GM18951 (cell line): ENCODE results near the gene OTOF.

Source experiments
- POLR2A ChIP-seq: IDR thresholded peaks from 4 replicates; pipeline ENCODE4 v1.6.1; 2011; ENCODE audit warnings: mild to moderate bottlenecking; ENCODE audit not compliant: insufficient read length, insufficient read depth; ENCODE audit errors: extremely low read depth
- in situ Hi-C: fragments of 300-500 bp; cut with MboI; formaldehyde crosslinking; loops from one replicate; pipeline ENCODE4 v1.12.0; 2022; ENCODE audit warnings: low sequenced_read_pairs, mixed read lengths, inconsistent platforms; ENCODE audit not compliant: unreplicated experiment

Gene OTOF

DNA sequence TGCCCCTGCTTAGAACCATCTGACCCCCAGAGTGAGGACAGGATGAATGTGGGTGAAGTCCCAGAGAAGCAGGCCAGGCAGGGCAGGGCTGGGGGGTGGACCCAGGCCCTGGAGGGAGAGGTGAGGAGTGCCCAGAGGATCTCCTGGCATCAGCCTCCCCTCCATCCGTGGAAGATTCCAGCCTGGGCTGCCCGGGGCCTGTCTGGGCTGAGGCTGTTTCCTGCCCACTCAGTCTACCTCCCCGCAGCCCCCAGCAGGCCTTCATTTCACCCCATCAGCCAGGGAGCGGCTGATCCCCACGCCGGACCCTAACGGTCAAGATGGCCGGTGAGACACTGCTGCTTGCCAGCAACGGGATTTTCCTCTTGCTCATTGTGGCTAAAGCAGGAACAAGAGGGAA, 35.3 kb upstream of the OTOF start:
- TF ChIP-seq POLR2A = no peak
- in situ Hi-C loops = no loop called here

DNA sequence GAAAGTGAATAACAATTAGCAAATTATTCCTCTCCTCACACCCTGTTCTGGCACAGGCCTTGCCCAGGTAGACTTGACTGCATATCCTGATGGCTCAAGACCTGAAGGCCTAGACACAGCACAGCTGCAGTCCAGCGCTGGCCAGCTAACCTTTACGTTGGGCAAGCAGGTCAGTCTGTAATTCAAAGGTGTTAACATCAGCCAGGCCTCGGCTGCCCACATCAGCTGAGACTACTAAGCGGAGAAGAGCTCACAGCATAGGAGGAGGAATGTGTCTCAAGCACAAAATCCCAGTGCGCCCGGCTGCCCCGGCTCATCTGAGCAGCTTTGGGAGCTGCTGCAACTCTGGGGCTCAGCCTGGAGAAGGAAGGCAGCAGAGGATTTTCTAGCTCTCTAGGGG, 33.5 kb upstream of the OTOF start:
- in situ Hi-C loops = no loop called here
- no peak for TF ChIP-seq POLR2A

GRCh38 chr2:26510344-26510973, 32.5 kb upstream of the OTOF start:
- in situ Hi-C loops = no loop called here
- no peak for TF ChIP-seq POLR2A

DNA sequence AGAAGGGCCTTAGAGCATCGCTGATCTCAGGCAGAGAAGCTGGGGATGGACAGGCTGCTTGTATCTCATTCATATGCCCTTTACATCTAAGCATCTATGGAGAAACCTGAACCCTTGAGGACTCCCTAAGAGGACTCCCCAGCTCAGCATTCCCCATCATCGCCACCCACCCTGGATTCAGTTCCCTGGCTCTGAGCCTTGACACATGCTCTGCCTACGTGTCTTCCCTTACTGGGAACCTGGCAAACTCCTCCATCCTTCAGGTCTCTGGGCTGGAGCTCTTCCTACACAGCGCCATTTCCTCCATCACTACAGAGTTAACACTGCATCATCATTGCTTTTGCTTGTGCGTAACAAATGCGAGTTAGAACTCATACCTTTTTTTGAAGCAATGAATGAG, 31.2 kb upstream of the OTOF start:
- no peak for TF ChIP-seq POLR2A
- in situ Hi-C loops = no loop called here

- in situ Hi-C loops = no loop called here
- no peak for TF ChIP-seq POLR2A
These were observed 30.0 kb upstream of the OTOF start for GRCh38 chr2:26507932-26508331.

DNA sequence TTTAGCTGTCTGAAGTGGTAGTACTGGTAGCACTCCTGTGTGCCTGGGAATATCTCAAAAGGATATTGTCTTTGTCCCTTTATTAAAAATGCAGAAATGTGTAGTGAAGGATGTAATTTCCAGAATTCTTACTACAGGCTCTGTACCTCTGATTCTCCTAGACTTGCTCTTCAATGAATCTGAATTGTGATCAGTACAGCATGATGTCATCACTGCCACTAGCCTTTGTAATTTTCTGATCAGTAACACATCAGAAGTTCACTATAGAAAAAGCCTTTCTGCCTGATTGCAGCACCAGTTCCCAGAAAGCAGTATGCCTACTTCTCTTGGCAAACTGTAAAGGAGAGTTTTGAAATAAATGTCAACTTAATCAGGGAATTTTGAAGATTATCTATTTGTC, 29.2 kb upstream of the OTOF start:
- in situ Hi-C loops = no loop called here
- TF ChIP-seq POLR2A = no peak

- no peak for TF ChIP-seq POLR2A
- in situ Hi-C loops = no loop called here
These were observed 28.4 kb upstream of the OTOF start for GRCh38 chr2:26506279-26506678.

GRCh38 chr2:26504002-26504401, 26.1 kb upstream of the OTOF start:
- in situ Hi-C loops = no loop called here
- no peak for TF ChIP-seq POLR2A

DNA sequence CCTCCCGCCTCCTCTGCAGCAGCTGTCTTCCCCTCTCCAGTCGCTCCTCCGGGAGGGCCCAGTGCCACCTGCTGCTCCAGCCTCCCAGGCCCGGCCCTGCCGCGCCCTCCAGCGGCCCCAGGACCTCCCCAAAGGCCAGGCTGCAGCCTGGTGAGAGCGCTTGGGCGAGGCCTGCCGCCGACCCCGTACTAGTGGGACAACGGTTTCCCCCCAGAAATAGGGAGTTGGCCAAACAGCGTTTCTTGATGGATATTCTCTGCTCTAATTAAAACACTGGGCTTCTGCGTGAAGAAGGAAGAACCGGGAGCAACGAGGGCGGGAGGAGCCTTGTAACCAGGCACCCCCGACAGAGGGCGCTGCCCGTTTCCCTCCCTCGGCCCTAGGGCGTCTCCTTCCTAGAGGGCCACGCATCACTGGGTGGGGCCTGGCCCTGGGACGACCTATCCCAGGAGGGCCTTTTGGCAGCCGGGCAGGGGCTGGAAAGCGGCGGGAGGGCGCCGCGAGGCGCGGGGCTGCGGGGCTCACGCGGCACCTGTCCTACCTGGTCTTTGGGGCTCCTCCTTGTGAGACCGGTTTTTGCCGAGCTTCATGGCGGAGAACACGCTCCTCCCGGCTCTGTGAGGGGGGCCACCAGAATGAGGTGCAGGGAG, 25.4 kb upstream of the OTOF start:
- no peak for TF ChIP-seq POLR2A
- in situ Hi-C loops = no loop called here

GRCh38 chr2:26500406-26500805, 22.5 kb upstream of the OTOF start:
- in situ Hi-C loops = no loop called here
- TF ChIP-seq POLR2A = no peak

GRCh38 chr2:26495705-26496297, 17.9 kb upstream of the OTOF start:
- in situ Hi-C loops = no loop called here
- TF ChIP-seq POLR2A = no peak

GRCh38 chr2:26494891-26495290, 17.0 kb upstream of the OTOF start:
- in situ Hi-C loops = no loop called here
- TF ChIP-seq POLR2A = no peak

DNA sequence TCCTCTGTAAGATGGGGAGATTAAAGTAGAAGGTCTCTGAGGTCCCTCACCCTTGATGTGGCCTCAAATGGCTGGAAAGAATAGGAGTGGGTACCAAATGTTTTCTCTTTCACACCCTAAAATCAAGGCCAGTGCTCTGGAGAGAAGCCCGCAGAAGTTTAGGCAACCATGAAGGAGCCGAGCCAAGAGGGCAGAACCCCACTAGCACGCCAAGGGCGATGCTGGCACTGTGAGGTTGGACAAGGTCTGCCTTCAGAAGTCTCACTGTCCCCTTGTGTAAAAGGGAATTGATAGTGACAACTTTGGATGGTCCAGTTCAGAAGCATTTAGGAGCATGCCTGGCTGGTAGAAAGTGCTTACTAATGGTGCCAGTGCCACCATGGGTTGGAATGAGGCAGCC, 16.3 kb upstream of the OTOF start:
- in situ Hi-C loops = no loop called here
- TF ChIP-seq POLR2A = no peak

DNA sequence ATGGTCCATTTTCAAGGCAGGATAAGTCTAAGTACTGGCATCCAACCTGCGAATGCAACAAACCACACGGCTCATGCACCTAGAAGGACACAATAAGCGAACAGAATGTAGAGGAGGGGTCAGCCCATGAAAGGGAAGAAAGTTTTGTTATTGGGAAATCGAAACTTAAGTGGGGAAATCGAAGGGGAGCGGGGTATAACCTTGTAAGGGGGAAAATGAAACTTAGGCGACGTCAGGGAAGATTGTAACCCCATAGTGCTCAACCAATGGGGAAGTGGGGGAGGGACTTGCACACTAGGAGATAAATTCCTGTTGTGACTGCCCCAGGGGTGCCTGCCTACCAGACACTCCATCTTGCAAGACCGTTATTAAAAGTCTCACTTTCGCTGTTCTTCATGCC, 15.6 kb upstream of the OTOF start:
- no peak for TF ChIP-seq POLR2A
- in situ Hi-C loops = no loop called here

GRCh38 chr2:26492749-26493515, 15.0 kb upstream of the OTOF start:
- no peak for TF ChIP-seq POLR2A
- in situ Hi-C loops = no loop called here
